Activated CD4-positive, alpha-beta T cell treated with anti-CD3 and anti-CD28 coated beads, Interleukin-2, amount 10 ng/mL, durations not matched to agents 24 days and 14 days (primary cell): ENCODE results near the gene CIB2. TPM values are rescaled to one million over a fixed set of nuclear protein-coding genes. Genes with fewer than 3 reads are reported as not detected.
A peak's percentile ranks its signal among the peaks of the same experiment; 100 is the strongest.
"Not testable (repeated sequence)": the region's sequence is repeated elsewhere in the genome, so short reads cannot be mapped to it uniquely, and the experiment has no call there.

Experiments used
- DNase-seq: peaks from one replicate; pipeline ENCODE4 v3.0.0; 2022
- H3K27ac Mint-ChIP-seq: one replicate; pipeline ENCODE4 v1.8.0; 2022; ENCODE audit warnings: mild to moderate bottlenecking, mixed read lengths
- H3K27me3 Mint-ChIP-seq: one replicate; pipeline ENCODE4 v1.8.0; 2022; ENCODE audit warnings: mixed read lengths
- H3K36me3 Mint-ChIP-seq: one replicate; pipeline ENCODE4 v1.8.0; 2022; ENCODE audit warnings: low read depth, mild to moderate bottlenecking, mixed read lengths
- H3K4me1 Mint-ChIP-seq: one replicate; pipeline ENCODE4 v1.8.0; 2021; ENCODE audit warnings: mixed read lengths
- H3K4me3 Mint-ChIP-seq: one replicate; pipeline ENCODE4 v1.8.0; 2022; ENCODE audit warnings: mild to moderate bottlenecking, moderate library complexity, mixed read lengths
- H3K9me3 Mint-ChIP-seq: one replicate; pipeline ENCODE4 v1.8.0; 2021; ENCODE audit warnings: mixed read lengths
- intact Hi-C: fragments of 100-400 bp; cut with micrococcal nuclease; formaldehyde crosslinking; loops from one replicate; pipeline ENCODE4 v1.15.1; 2023
- total RNA-seq: library from RNA; stranded (reverse); gene quantifications from 2 replicates; pipeline ENCODE4 v1.2.3, GENCODE V29; 2022

The CIB2 gene
- total RNA-seq, 1 donor from 2014 or later = 1.5 TPM

DNA sequence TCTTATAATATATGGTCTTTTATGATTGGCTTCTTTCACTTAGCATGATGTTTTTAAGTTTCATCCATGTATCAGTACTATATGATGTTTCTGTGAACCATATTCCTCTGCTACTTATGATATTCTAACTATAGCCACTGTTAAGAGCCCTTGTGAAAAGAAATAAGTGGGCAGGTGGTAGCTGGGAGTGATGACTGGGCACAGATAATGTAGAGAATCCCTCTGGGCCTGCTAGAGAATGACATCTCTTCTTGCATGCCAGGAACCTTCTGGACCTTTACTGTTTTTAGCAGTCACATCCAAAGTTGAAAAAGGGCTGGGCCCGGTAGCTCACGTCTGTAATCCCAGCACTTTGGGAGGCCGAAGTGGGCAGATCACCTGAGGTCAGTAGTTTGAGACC, 28.1 kb upstream of the CIB2 start:
- no peaks in the 10 kb centered on the region for H3K27me3 Mint-ChIP-seq
- peaks cover 56% of the 10 kb centered on the region for H3K36me3 Mint-ChIP-seq
- no peak overlapping the region for H3K4me3 Mint-ChIP-seq
- no peak overlapping the region for H3K27ac Mint-ChIP-seq
- intact Hi-C loops = no loop called here
- H3K4me1 Mint-ChIP-seq = peaks cover 6% of the 10 kb centered on the region
- no peaks in the 10 kb centered on the region for H3K9me3 Mint-ChIP-seq
- DNase-seq = no peak

DNA sequence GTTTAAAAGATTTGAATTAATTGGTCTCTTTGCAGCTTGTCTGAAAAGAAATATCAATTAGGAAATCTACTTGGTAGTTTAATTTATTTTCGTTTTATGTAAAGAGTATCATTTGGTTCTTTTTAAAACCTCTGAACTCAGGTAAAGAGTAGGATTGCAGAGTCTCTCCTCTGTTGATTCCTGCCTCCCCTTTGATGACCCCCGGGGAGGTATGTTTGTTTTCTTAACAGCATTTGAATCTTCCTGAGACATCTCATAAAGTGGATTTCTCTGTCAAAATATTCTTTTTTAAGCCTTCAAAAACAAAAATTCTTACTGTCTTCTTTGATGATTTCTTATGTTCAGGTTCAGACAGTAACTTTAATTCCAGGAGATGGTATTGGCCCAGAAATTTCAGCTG, 26.0 kb upstream of the CIB2 start:
- H3K9me3 Mint-ChIP-seq = no peaks in the 10 kb centered on the region
- no peak for DNase-seq
- H3K4me3 Mint-ChIP-seq = no peak overlapping the region
- intact Hi-C loops = no loop called here
- H3K27ac Mint-ChIP-seq = no peak overlapping the region
- H3K4me1 Mint-ChIP-seq = peaks cover 16% of the 10 kb centered on the region
- peaks cover 47% of the 10 kb centered on the region for H3K36me3 Mint-ChIP-seq
- no peaks in the 10 kb centered on the region for H3K27me3 Mint-ChIP-seq

DNA sequence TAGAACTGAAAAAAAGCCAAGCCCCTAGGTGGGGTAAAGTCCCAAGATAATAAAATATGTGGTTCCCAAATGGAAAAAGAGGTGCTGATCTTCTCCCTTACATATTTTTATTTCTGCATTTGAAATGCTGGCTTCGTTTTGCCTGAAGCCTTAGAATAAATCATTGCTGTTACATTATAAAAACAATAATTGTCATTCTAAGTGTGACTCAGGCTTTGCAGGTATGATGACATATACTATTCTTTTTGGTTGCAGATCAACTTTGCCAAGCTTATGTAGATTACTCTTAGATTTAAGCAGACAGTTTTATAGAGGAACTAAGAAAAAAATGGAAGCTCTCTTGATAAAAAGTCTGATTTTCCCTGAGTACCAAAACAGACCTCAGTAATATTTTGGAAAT, 25.4 kb upstream of the CIB2 start:
- DNase-seq = no peak
- Mint-ChIP-seq H3K4me1 (peaks cover 16% of the 10 kb centered on the region), H3K36me3 (peaks cover 42% of the 10 kb centered on the region), H3K9me3 (no peaks in the 10 kb centered on the region), H3K4me3 (no peak overlapping the region), H3K27me3 (no peaks in the 10 kb centered on the region), H3K27ac (no peak overlapping the region)
- intact Hi-C loops = no loop called here

DNA sequence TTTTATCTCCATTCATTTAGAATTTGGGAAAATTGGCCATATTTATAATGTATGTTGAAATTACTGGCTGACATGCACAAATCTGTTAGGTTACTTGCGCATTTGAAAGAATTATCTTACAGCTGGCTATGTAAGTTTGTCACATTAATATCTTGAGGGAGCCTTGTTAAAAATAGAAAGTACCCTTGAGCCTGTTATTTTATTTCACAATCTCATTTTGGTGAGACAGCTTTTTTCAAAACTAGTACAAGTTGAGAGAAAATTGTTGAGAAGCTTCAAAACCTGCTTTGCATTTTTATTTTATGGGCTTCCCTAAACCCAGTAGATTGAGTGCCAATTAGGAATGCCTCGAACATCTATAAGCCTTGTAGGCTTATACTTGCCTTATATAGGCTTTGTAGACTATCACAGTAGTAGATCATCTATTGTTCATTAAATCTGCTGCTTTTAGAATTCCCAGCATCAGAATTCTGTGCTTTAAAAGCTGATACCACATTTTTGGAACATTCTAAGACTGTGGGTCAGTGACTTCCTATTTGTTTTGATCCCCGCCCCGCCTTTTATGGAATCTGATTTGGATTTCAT, 24.2 kb upstream of the CIB2 start:
- H3K4me3 Mint-ChIP-seq = no peak overlapping the region
- intact Hi-C loops = no loop called here
- no peaks in the 10 kb centered on the region for H3K9me3 Mint-ChIP-seq
- H3K4me1 Mint-ChIP-seq = peaks cover 25% of the 10 kb centered on the region
- H3K36me3 Mint-ChIP-seq = peaks cover 46% of the 10 kb centered on the region
- no peaks in the 10 kb centered on the region for H3K27me3 Mint-ChIP-seq
- no peak for DNase-seq
- no peak overlapping the region for H3K27ac Mint-ChIP-seq

DNA sequence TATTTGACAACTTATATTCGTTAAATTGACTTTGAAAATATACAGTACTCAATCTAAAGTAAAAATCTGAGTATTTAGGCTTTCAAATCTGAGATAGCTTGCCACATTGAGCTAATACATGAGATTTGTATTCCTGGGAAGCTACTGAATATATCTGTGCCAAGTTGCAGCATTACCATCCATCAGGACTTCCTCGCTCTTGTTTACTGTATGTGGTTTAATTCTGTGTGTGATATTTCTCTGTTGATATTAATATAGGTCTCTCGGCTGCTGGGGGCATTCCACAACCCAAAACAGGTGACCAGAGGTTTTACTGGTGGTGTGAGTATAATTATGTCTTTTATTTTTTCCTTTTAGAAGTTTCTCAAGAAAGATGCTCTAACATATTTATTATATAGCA, 23.7 kb upstream of the CIB2 start:
- H3K9me3 Mint-ChIP-seq = no peaks in the 10 kb centered on the region
- no peak overlapping the region for H3K4me3 Mint-ChIP-seq

DNA sequence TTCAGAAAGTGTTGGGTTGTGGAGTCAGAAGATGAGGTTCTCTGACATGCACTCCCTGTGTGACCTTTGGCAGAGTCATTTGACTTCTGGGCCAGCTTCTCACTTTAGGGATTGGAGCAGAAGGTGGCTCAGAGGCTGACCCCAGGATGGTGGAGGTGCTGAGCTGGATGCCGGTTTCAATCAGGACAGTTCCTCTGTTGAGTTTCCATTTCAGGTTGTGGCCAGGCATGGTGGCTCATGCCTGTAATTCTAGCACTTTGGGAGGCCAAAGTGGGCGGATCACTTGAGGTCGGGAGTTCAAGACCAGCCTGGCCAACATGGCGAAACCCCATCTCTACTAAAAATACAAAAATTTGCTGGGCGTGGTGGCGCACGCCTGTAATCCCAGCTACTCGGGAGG, 19.8 kb upstream of the CIB2 start:
- H3K27me3 Mint-ChIP-seq, intact Hi-C loops, DNase-seq, H3K9me3 Mint-ChIP-seq: not testable (repeated sequence)
- H3K4me3 Mint-ChIP-seq = peak overlapping the region; percentile 98
- peak overlapping the region; percentile 6 for H3K27ac Mint-ChIP-seq
- H3K36me3 Mint-ChIP-seq = peaks cover 28% of the 10 kb centered on the region
- peaks cover 42% of the 10 kb centered on the region for H3K4me1 Mint-ChIP-seq

More for the DNA sequence above, 23.7 kb upstream of the CIB2 start:
- H3K36me3 Mint-ChIP-seq = peaks cover 46% of the 10 kb centered on the region
- peaks cover 29% of the 10 kb centered on the region for H3K4me1 Mint-ChIP-seq
- H3K27ac Mint-ChIP-seq = no peak overlapping the region
- no peaks in the 10 kb centered on the region for H3K27me3 Mint-ChIP-seq
- DNase-seq = no peak
- intact Hi-C loops = no loop called here

DNA sequence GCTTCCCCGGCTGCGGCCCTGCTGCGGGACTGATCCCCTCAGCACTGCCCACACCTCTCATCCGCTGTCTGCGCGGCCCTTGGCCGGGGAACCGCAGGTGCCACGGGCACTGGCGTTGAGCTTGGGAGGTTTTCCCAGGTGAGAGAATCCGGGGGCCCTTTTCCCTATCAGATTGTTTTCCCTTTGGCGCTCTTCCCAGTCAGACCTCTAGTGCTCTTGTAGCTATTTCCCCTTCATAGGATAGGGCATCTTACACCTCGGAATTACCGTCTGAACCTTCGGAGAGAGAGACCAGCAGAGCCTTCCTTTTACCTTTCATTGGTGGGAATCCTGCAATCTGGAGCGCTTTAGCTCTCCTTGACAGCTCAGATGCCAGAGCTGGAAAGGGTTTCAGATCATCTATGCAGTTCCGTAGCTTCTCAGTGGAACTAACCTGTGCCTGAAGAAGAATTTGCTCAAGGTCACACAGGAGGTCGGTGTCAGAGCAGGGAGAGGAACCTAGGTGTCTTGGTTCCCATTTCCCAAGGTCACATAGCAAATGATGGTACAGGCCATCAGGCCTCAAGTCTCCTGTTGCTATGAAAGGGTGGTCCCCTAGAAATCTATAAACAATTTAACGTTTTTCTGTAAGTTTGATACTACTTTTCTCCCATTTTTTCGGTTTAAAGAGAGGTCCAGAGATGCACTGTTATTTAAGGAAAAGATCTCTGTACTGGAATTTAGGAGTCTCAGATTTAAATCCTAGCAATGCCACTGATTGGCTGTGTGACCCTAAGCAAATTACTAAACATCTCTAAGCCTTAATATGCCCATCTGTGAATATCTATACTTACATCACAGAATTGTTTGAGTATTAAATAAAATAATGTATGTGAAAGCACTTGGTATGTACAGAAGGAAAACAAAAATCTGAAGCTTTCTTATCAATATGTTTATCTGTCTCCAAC, 18.8 kb upstream of the CIB2 start:
- intact Hi-C loops = loop anchor here (1.0 kb wide), 4 partner anchors 17 to 288 kb away; partner anchors contain the start of genes CIB2, IREB2 and SKIC8
- Mint-ChIP-seq H3K9me3 (no peaks in the 10 kb centered on the region), H3K27ac (peak overlapping the region; percentile 93), H3K4me3 (peak overlapping the region; percentile 98), H3K36me3 (peaks cover 25% of the 10 kb centered on the region), H3K27me3 (no peaks in the 10 kb centered on the region), H3K4me1 (peaks cover 40% of the 10 kb centered on the region)
- DNase-seq = peak; percentile 67

DNA sequence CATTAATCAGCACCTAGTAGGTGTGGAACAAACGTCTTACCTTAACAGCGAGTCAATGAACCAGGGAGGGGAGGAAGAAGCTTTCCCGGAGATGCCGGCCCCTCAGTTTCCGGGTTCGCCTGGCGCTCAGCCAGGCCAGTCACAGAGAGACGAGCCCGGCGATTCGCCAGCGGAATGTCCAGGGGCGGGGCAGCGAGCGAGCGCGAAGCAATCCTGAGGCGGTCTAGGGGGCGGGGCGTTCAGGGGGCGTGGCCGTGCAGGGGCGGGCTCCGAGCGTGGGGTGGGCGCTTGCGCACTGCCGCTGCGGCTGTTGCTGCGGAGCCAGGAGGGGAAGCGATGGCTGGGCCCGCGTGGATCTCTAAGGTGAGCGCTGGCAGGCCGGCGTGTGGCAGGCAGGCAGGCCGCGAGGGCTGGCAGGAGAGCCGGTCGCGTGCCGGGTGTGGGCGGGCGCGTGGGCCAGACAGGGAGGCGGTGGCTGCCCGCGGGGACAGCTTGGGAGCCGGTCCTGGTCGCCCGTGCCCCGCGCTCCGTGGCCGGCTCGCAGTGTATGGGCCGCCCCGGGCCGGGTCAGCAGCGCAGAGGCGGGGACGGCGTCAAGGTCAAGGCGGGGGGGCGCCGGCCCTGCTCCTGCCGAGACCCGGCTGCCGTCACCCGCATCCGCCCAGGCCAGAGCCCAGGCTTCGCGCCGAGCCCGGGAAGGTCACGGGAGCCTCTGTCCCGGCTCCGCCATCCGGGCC, 18.0 kb upstream of the CIB2 start, which contains the start of gene IDH3A:
Gene IDH3A, plus strand, starts transcription at position 295 of the 737 bp plus-strand sequence. Its CDS starts 42 bp downstream, at position 337.
- Mint-ChIP-seq H3K27ac (peak within 1 kb of the TSS; percentile 93), H3K36me3 (peaks cover 25% of the 10 kb centered on the region), H3K4me1 (peaks cover 38% of the 10 kb centered on the region), H3K9me3 (no peaks in the 10 kb centered on the region), H3K27me3 (no peaks in the 10 kb centered on the region), H3K4me3 (peak within 1 kb of the TSS; percentile 98)
- peak; percentile 100 for DNase-seq
- intact Hi-C loops = loop anchor here (1.0 kb wide), 4 partner anchors 18 to 289 kb away; partner anchors contain the start of genes CIB2, IREB2 and SKIC8

DNA sequence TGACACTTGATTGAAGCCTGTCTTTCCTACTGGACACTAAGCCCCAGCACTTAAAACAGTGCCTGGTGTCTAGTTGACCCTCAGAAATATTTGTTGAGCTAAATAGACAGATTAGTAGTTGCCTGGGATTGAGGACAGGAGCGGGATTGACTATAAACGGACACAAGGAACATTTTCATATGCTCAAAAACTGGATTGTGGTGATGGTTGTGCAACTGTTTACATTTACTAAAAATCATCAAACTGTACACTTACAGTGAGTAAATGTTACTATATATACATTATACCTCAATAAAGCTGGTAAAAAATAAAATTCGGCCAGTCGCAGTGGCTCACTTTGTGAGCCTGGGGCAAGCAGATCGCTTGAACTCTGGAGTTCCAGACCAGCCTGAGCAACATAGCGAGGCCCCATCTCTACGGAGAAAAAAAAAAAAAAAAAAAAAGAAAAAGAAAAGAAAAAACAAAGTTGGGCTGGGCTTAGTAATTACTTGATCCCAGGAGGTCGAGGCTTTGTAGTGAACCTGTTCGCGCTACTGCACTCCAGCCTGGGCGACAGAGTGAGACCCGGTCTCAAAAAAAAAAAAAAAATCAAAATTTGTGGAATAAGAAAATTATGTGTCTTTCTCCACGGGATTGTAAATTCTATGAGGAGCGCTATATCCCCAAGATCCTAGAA, 17.3 kb upstream of the CIB2 start:
- H3K27ac Mint-ChIP-seq = peak overlapping the region; percentile 85
- H3K9me3 Mint-ChIP-seq = no peaks in the 10 kb centered on the region
- DNase-seq = no peak
- intact Hi-C loops = loop anchor here (1.0 kb wide), 4 partner anchors 17 to 290 kb away; partner anchors contain the start of genes CIB2, IREB2 and SKIC8
- H3K36me3 Mint-ChIP-seq = peaks cover 25% of the 10 kb centered on the region
- peak overlapping the region; percentile 98 for H3K4me3 Mint-ChIP-seq
- H3K4me1 Mint-ChIP-seq = peaks cover 38% of the 10 kb centered on the region
- no peaks in the 10 kb centered on the region for H3K27me3 Mint-ChIP-seq

DNA sequence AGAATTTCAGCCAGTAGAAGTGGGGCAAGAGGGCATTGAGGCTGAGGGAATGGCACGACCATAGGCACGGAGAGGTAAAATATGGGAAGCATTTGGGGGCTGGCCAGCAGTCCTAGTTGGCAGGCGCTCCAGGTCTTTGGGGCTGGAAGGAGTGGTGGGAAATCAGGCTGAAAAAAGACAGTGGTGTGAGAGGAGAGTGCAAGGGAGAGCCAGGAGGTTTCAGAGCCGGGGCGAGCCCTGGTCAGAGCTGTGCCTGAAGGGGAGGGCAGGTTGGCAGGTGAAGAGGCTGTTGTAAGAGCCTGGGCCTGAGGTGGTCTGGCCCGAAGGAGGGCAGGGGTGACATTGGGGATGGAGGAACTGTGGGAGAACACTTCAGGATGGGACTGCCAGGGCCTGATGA, 16.3 kb upstream of the CIB2 start:
- Mint-ChIP-seq H3K27me3 (no peaks in the 10 kb centered on the region), H3K36me3 (peaks cover 16% of the 10 kb centered on the region), H3K27ac (no peak overlapping the region), H3K9me3 (no peaks in the 10 kb centered on the region), H3K4me1 (peaks cover 28% of the 10 kb centered on the region), H3K4me3 (peak overlapping the region; percentile 51)
- no peak for DNase-seq
- intact Hi-C loops = no loop called here

DNA sequence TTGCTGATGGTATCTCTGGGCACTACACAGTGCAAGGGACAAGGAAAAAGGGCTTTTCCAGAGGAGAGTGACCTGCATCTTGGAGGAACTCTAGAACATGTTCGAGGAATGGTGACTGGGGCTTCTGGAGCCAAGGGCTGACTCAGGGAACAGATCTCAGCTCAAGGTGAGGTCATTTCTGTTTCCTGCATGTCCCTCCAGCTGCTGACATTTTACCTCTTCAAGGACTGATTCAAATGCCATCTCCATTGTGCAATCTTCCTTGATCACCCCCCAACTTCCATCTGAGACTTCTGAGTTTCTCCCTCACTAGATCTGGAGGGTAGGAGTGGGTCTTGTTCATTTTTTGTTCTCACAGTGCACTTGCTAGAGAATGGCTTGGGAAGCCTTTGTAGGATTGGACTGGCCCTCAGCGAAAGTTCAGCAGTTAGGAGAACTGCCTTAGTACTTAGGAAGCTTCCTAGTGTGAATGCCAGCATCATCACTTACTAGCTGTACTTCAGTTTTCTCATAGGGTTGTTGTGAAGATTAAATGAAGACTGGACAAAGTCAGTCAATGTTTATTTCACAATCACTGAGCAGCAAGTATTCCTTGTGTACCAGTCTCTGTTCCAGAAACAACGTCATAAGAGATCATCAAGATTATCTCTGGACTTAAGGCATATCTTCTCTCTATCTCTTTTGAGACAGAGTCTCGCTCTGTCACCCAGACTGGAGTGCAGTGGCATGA, 15.3 kb upstream of the CIB2 start:
- Mint-ChIP-seq H3K4me3 (no peak overlapping the region), H3K27me3 (no peaks in the 10 kb centered on the region), H3K4me1 (peaks cover 27% of the 10 kb centered on the region), H3K27ac (no peak overlapping the region), H3K9me3 (no peaks in the 10 kb centered on the region), H3K36me3 (peaks cover 15% of the 10 kb centered on the region)
- DNase-seq = no peak
- intact Hi-C loops = no loop called here

DNA sequence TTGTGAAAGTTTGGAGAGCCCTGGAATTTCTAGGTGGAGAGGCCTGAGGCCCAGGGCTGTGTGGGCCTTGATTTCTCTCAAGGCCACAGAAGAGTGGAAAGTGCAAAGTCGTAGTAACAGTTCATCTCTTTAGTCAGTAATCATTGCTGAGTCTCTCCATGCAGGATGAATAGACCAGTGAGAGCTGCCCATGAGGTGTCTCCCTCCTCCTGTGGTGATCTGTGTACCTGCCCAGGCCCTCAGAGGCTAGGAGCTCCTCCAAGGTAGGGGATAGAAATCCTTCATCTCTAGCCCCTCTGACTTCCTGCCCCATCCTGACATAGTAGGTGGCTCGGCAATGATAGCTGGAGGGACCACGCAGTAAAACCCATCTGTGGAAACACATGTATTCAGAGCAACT, 11.1 kb upstream of the CIB2 start:
- H3K9me3 Mint-ChIP-seq = no peaks in the 10 kb centered on the region
- DNase-seq = no peak
- no peaks in the 10 kb centered on the region for H3K27me3 Mint-ChIP-seq
- H3K4me1 Mint-ChIP-seq = peaks cover 3% of the 10 kb centered on the region
- no peak overlapping the region for H3K4me3 Mint-ChIP-seq
- no peaks in the 10 kb centered on the region for H3K36me3 Mint-ChIP-seq
- H3K27ac Mint-ChIP-seq = no peak overlapping the region
- intact Hi-C loops = no loop called here

DNA sequence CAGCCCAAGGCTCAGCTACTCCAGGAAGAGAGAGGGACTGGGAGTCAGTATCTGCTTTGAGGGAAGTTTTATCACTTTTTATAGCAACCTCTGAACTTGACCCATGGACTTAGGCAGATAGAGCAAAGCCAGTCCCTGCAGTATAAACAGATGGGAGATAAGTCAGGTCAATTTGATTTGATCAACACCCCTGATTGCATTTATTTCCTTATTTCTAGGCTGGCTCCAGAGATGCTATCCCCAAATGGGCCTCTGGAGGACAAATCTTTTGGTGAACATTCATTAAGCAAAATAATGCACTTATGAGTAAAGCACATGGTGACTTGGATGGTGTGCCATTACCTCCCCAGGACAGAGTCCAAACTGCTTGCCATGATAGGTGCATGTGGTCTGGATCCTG, 9.0 kb upstream of the CIB2 start:
- no peaks in the 10 kb centered on the region for H3K36me3 Mint-ChIP-seq
- no peaks in the 10 kb centered on the region for H3K4me1 Mint-ChIP-seq
- no peaks in the 10 kb centered on the region for H3K9me3 Mint-ChIP-seq
- intact Hi-C loops = no loop called here
- no peak for DNase-seq
- H3K4me3 Mint-ChIP-seq = no peak overlapping the region
- no peaks in the 10 kb centered on the region for H3K27me3 Mint-ChIP-seq
- H3K27ac Mint-ChIP-seq = no peak overlapping the region
